ENCODE measurements around the gene CALML6. TPM values are rescaled to one million over a fixed set of nuclear protein-coding genes. Genes with fewer than 3 reads are reported as not detected.
A peak's percentile ranks its signal among the peaks of the same experiment; 100 is the strongest.

CALML6 gene
- total RNA-seq, 2 donors from 2014 or later: not detected

- DNase-seq (ENCODE audit: low spot score) (no peak), ATAC-seq (ENCODE audit: insufficient number of reproducible peaks, low FRiP score, low read depth) (no peak)
- Histone ChIP-seq H3K4me1 (ENCODE audit: control insufficient read depth in 1 of 2, low read depth in 2 of 2) (no peaks in the 10 kb centered on the region), H3K27ac (no peak overlapping the region), H3K9me3 (no peaks in the 10 kb centered on the region), H3K36me3 (no peaks in the 10 kb centered on the region), H3K4me3 (no peak overlapping the region), H3K27me3 (replicated peaks; ENCODE audit: insufficient read depth) (no peaks in the 10 kb centered on the region)
- TF ChIP-seq CTCF (IDR thresholded peaks at IDR 0.05): no peak
These were observed 14.0 kb upstream of the CALML6 start for GRCh38 chr1:1900883-1901640.

GRCh38 chr1:1901641-1902294 is 13.3 kb upstream of the CALML6 start:
- H3K27ac ChIP-seq: no peak overlapping the region
- no peaks in the 10 kb centered on the region for H3K27me3 ChIP-seq (replicated peaks; ENCODE audit: insufficient read depth)
- no peak for TF ChIP-seq CTCF (IDR thresholded peaks at IDR 0.05)
- H3K4me3 ChIP-seq: no peak overlapping the region
- H3K4me1 ChIP-seq (ENCODE audit: control insufficient read depth in 1 of 2, low read depth in 2 of 2): no peaks in the 10 kb centered on the region
- ATAC-seq (ENCODE audit: insufficient number of reproducible peaks, low FRiP score, low read depth) (no peak), DNase-seq (ENCODE audit: low spot score) (no peak)
- no peaks in the 10 kb centered on the region for H3K9me3 ChIP-seq
- H3K36me3 ChIP-seq: no peaks in the 10 kb centered on the region

- no peaks in the 10 kb centered on the region for H3K9me3 ChIP-seq
- peaks cover 3 to 11% of the 10 kb centered on the region in 2 donors for H3K4me1 ChIP-seq (ENCODE audit: control insufficient read depth in 1 of 2, low read depth in 2 of 2)
- no peak for TF ChIP-seq CTCF (IDR thresholded peaks at IDR 0.05)
- no peaks in the 10 kb centered on the region for H3K36me3 ChIP-seq
- no peak overlapping the region for H3K27ac ChIP-seq
- H3K4me3 ChIP-seq: no peak overlapping the region
- DNase-seq (ENCODE audit: low spot score) (no peak), ATAC-seq (ENCODE audit: insufficient number of reproducible peaks, low FRiP score, low read depth) (no peak)
- H3K27me3 ChIP-seq (replicated peaks; ENCODE audit: insufficient read depth): no peaks in the 10 kb centered on the region
These were observed 11.8 kb upstream of the CALML6 start for GRCh38 chr1:1903224-1903623.

GRCh38 chr1:1906185-1907097 is 8.6 kb upstream of the CALML6 start:
- peak; percentile 93 for TF ChIP-seq CTCF (IDR thresholded peaks at IDR 0.05)
- H3K4me3 ChIP-seq: no peak overlapping the region
- peaks cover 8 to 24% of the 10 kb centered on the region in 2 donors for H3K4me1 ChIP-seq (ENCODE audit: control insufficient read depth in 1 of 2, low read depth in 2 of 2)
- peak; percentile 47 for DNase-seq (ENCODE audit: low spot score)
- H3K36me3 ChIP-seq: no peaks in the 10 kb centered on the region
- no peak overlapping the region for H3K27ac ChIP-seq
- H3K27me3 ChIP-seq (replicated peaks; ENCODE audit: insufficient read depth): no peaks in the 10 kb centered on the region
- H3K9me3 ChIP-seq: no peaks in the 10 kb centered on the region
- no peak for ATAC-seq (ENCODE audit: insufficient number of reproducible peaks, low FRiP score, low read depth)

Measured in thoracic aorta (tissue), 2 donors.